Activated T-helper 1 cell treated with anti-CD3 and anti-CD28 coated beads, Interleukin-2, amount 50 U/mL, for 16 hours (primary cell): Measurements from ENCODE around the gene KDR.

Experiments used
- DNase-seq, 2 donors: peaks; one replicate each; pipeline ENCODE4 v3.0.0-alpha.2; 2020; ENCODE audit warnings: low read depth in 1 of 2, low spot score in 1 of 2

KDR gene

DNA sequence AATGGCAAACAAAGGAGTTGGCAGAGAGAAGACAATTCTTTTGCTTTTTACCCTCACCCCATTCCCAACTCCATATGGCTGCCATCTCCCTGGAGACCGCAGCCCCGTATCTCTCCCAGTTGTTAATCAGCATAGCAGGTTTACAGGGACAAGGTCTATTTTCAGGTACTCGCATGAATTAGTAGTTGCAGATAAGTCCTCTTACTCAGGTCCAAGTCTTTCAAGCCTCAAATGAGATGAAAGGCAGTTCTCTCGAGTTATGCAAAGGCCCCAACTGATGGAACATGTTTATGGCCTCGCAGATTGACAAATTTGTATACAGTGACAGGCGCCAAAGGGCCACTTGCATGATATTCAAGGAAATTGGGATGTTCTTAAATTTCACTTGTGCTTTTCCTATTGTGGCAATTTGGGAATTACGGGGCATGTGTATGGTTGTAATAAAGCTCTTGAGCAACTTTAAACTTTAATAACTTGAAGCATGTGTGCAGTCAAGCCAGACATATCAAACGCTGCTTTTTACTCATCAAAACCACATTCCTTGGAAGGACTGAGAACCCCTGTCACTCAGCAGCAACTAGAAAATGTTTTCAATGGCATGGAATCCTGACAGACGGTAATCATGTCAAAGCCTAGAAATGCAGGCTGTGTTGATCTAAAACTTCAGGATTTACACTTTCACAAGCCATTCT, 45.1 kb downstream of the KDR start:
- DNase-seq, result no peak

GRCh38 chr4:55079451-55080173, 45.8 kb downstream of the KDR start:
- DNase-seq, result no peak

- no peak for DNase-seq
Observed at GRCh38 chr4:55078987-55079386, 46.4 kb downstream of the KDR start.

DNA sequence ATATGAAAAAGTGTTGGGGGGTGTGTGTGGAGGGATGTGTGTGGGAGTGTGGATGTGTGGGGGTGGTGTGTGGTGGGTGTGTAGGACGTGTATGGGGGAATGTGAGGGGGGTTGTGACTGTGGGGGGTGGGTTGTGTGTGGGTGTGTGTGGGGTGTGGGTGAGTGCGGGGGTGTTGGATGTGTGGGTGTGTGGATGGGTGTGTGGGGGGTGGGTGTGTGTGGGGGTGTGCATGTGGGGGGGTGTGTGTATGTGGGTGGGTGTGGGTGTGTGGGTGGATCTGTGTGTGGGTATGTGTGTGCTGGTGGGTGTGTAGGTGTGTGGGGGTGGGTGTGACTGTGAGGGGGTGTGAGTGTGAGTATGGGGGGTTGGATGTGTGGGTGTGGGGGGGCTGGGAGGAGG, 47.8 kb downstream of the KDR start:
- DNase-seq, result no peak

- no peak for DNase-seq
Observed at GRCh38 chr4:55075823-55076716, 49.3 kb downstream of the KDR start.

GRCh38 chr4:55075376-55075775, 50.0 kb downstream of the KDR start:
- DNase-seq, result no peak

DNA sequence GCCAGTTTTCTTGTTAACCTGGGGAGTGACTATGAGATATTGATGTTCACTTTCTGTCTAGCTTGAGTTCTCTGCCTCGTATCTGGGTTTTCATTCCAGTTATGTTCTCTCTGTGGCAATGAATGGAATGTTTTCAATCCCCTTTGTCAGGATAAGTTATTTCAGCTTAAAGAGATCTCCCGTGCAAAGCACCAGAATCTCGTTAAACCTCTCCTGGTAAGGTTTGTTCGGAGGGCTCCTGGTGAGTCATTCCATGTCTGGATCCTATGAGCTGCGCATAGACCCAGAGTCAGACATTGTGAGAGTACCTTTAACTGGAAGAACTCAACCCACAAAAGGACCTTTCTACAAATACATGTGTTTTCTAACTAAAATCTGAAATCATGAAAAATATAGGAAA, 51.0 kb downstream of the KDR start:
- DNase-seq, result no peak

DNA sequence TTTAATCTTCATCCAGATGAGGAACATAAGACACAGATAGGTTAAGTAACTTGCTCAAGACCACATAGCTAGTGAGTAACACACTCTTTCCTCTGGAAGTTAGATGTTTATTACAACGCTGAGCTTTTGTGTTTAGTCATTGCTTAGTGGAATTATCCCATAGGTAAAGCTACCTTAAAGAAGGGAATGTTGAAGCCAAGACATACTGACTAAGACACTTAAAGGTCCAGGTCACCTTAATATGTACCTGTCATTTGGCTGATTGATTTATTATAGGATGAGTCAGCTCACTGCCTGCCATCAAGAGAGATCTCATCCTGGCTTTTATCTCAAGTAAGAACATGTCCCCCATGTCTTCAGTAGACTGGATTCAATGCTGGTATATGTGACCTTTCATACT, 53.4 kb downstream of the KDR start:
- DNase-seq, result no peak

GRCh38 chr4:55069248-55069647, 56.1 kb downstream of the KDR start:
- no peak for DNase-seq

DNA sequence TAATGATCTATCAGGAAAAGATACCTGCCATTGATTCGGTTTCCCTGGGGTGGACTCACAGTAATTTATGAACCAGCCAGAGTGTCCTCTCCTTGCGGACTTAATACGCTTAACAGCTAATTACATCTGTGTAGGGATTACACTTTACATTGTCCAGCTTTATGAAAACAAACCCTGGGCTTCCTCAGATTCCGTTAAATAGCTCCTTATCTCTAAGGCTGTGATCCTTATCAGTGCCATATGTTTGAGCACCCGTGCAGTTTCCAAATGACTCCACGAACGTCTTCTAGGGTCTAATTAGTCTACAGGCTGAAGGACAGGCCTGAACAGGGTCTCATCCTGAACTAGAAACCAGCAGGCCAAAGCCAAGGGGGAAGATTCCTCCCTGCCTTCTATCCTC, 56.9 kb downstream of the KDR start:
- DNase-seq, result no peak

GRCh38 chr4:55066018-55066417, 59.4 kb downstream of the KDR start:
- DNase-seq, result no peak

DNA sequence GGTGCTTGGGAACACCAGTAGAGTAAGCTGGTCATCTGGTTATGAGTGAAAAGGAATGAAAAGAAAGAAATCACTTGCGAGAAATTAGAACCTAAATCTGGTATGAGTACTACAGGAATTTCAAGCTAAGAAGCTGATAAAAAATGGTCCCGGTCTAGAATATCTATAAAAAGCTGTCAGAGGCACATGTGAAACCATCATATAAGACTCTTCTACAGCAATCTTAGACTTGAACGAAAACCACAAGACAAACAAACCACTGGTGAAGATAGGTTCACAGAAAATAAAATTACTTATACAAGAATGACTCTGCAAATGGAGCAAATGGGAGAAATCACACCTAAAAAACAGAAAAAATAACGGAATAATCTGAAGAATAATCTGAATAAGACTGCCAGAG, 69.9 kb downstream of the KDR start:
- no peak for DNase-seq

GRCh38 chr4:55051532-55051931, 73.9 kb downstream of the KDR start:
- no peak for DNase-seq

DNA sequence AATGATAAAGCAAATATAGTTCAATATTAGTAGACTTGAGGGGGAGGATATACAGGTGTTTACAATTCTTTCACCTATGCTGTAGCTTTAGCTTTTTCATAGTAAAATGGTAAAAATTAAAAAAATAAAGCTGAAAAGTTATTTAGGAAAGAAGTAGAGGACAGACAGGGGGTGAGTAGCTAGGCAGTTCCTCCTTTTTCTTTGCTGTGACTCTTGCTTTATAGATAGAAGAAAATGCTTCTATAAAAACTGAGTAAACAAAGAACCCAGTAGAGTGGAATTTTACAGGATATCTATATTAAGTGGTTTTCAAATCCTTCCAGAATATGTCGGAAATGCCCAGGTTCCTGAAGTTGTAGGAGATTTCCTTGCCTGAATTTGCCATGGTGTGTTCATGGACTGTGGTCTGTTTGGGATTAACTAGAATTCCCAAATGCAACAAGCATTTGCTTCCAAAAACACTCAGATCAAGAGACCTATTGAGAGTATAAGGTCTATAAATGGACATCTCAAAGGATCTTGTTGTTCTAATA, 74.9 kb downstream of the KDR start:
- DNase-seq, result no peak

- no peak for DNase-seq
Observed at GRCh38 chr4:55038176-55038890, 87.1 kb downstream of the KDR start.

GRCh38 chr4:55037728-55038127, 87.7 kb downstream of the KDR start:
- no peak for DNase-seq

DNA sequence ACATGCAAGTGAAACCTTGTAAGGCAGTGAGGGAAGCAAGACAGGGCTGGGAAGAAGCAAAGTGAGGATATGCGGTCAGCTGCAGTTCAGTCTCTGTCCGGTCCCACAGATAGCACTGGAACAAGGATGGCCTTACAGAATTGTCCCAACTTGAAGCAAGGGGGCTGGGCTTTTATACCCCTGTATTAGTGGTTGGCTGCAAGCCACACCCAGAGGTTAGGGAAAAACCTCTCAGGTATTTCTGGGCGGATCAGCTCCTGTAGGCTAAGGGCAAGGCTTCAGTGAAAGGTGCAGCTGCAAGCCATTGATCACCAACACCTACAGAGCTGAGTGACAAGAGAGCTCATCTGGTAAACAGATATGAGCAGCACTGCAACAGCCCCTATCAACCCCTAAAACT, 89.0 kb downstream of the KDR start:
- no peak for DNase-seq

GRCh38 chr4:55035892-55036291, 89.5 kb downstream of the KDR start:
- DNase-seq, result no peak

DNA sequence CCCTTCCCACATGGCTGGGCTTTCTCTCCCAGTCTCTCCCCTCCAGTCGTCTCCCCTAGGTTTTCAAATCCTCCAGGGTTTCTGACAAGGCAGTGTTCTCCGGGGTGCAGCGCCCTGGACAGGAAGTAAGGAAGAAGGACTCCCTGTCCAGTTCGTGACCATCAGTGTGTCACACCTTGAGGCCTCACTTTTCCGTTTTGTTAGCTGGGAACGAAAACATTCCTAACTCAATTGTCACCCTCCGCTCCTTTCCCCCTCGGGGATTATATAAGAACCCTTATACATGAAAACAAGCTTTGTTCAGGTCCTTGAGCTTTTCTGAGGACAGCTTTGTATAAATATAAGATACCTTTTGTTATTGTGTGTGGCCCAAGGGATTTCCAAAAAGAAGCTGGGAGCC, 92.1 kb downstream of the KDR start:
- DNase-seq, result no peak

GRCh38 chr4:55032788-55033187, 92.6 kb downstream of the KDR start:
- no peak for DNase-seq

DNA sequence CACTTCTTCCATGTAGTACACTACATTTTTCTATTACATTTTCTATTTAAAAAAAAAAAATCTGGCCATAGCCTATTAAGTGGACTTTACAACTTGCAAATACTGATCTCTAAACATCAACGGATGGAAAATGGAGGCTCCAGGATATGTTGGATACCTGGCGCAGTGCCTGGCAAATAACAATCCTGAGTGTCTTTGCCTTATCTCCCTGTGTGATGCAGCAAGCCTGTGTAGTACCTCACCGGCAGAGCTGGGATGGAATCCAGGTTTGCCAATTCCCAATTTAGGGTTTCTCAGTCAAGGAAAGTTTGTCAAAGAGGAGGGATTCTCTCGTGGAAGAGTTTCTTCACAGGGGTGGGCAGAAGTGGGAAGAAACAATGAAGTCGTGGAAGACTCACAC, 93.2 kb downstream of the KDR start:
- no peak for DNase-seq
